Measurements from ENCODE around the gene GSG1L2.

DNA sequence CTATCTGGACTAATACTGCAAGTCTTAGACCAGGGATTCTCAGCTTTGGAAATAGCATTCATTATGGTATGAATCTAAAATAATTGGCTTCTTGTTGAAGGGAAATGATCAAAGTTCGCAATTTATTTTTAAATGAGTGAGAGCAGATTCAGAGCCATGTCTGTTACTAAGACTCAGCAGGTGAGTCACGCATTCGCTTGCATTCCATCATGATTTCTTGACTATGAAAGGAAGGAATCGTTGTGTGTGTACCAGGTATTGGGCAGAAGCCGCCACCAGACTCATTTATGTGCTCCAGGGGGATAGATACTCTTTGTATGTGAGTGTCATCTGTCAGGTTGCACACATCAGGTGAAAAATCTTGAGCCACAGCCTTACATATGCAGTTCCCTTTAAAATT, 10.8 kb downstream of the GSG1L2 start:
- no peak for TF ChIP-seq EZH2 (IDR thresholded peaks at IDR 0.05; ENCODE audit: insufficient read depth, low read length)
- TF ChIP-seq, protein P1, sequence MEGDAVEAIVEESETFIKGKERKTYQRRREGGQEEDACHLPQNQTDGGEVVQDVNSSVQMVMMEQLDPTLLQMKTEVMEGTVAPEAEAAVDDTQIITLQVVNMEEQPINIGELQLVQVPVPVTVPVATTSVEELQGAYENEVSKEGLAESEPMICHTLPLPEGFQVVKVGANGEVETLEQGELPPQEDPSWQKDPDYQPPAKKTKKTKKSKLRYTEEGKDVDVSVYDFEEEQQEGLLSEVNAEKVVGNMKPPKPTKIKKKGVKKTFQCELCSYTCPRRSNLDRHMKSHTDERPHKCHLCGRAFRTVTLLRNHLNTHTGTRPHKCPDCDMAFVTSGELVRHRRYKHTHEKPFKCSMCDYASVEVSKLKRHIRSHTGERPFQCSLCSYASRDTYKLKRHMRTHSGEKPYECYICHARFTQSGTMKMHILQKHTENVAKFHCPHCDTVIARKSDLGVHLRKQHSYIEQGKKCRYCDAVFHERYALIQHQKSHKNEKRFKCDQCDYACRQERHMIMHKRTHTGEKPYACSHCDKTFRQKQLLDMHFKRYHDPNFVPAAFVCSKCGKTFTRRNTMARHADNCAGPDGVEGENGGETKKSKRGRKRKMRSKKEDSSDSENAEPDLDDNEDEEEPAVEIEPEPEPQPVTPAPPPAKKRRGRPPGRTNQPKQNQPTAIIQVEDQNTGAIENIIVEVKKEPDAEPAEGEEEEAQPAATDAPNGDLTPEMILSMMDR (IDR thresholded peaks at IDR 0.05; ENCODE audit: insufficient read depth, low read depth, low read length): no peak
